HEK293 (cell line): ENCODE measurements around the gene SRSF4.

Source experiments
- GLIS2 ChIP-seq: fragments of 450-650 bp; formaldehyde crosslinking; IDR thresholded peaks from 2 replicates; pipeline ENCODE4 v1.5.1; 2016; ENCODE audit warnings: missing biosample characterization, missing genetic modification characterization
- HIC1 ChIP-seq: fragments of 450-650 bp; formaldehyde crosslinking; IDR thresholded peaks from 2 replicates; pipeline ENCODE4 v1.5.1; 2016; ENCODE audit warnings: missing biosample characterization, missing genetic modification characterization
- KLF7 ChIP-seq: fragments of 450-650 bp; formaldehyde crosslinking; IDR thresholded peaks from 2 replicates; pipeline ENCODE4 v1.5.1; 2016; ENCODE audit warnings: missing biosample characterization, missing genetic modification characterization, borderline replicate concordance
- PATZ1 ChIP-seq: fragments of 450-650 bp; formaldehyde crosslinking; IDR thresholded peaks from 2 replicates; pipeline ENCODE4 v1.5.1; 2016; ENCODE audit warnings: missing biosample characterization, missing genetic modification characterization
- SP2 ChIP-seq: fragments of 450-650 bp; formaldehyde crosslinking; IDR thresholded peaks from 2 replicates; pipeline ENCODE4 v1.5.1; 2016; ENCODE audit warnings: missing biosample characterization, missing genetic modification characterization
- ZBTB11 ChIP-seq: fragments of 450-650 bp; formaldehyde crosslinking; conservative IDR thresholded peaks from 2 replicates; pipeline ENCODE4 v1.5.1; 2016; ENCODE audit warnings: low read depth, missing biosample characterization, missing genetic modification characterization
- ZBTB8A ChIP-seq: fragments of 450-650 bp; formaldehyde crosslinking; IDR thresholded peaks from 2 replicates; pipeline ENCODE4 v1.5.1; 2016; ENCODE audit warnings: missing biosample characterization, missing genetic modification characterization
- ZFHX2 ChIP-seq: fragments of 450-650 bp; formaldehyde crosslinking; conservative IDR thresholded peaks from 2 replicates; pipeline ENCODE4 v1.5.1; 2016; ENCODE audit warnings: missing biosample characterization, missing genetic modification characterization
- ZFP37 ChIP-seq: fragments of 450-650 bp; formaldehyde crosslinking; IDR thresholded peaks from 2 replicates; pipeline ENCODE4 v1.5.1; 2016; ENCODE audit warnings: missing biosample characterization, missing genetic modification characterization
- ZNF148 ChIP-seq: fragments of 450-650 bp; formaldehyde crosslinking; IDR thresholded peaks from 2 replicates; pipeline ENCODE4 v1.5.0; 2017; ENCODE audit warnings: missing biosample characterization, missing genetic modification characterization, borderline replicate concordance
- ZNF157 ChIP-seq: fragments of 450-650 bp; formaldehyde crosslinking; IDR thresholded peaks from 2 replicates; pipeline ENCODE4 v1.5.1; 2016; ENCODE audit warnings: missing biosample characterization, missing genetic modification characterization
- ZNF202 ChIP-seq: fragments of 450-650 bp; formaldehyde crosslinking; IDR thresholded peaks from 2 replicates; pipeline ENCODE4 v1.5.1; 2016; ENCODE audit warnings: missing biosample characterization, missing genetic modification characterization, borderline replicate concordance
- ZNF324 ChIP-seq: fragments of 450-650 bp; formaldehyde crosslinking; IDR thresholded peaks from 2 replicates; pipeline ENCODE4 v1.5.1; 2016; ENCODE audit warnings: missing biosample characterization, missing genetic modification characterization
- ZNF561 ChIP-seq: fragments of 450-650 bp; IDR thresholded peaks from 2 replicates; pipeline ENCODE4 v1.5.1; 2018; ENCODE audit warnings: missing biosample characterization, missing genetic modification characterization, borderline replicate concordance
- ZNF610 ChIP-seq: fragments of 450-650 bp; formaldehyde crosslinking; IDR thresholded peaks from 2 replicates; pipeline ENCODE4 v1.5.1; 2016; ENCODE audit warnings: missing biosample characterization, missing genetic modification characterization, borderline replicate concordance
- ZNF747 ChIP-seq: fragments of 450-650 bp; formaldehyde crosslinking; IDR thresholded peaks from 2 replicates; pipeline ENCODE4 v1.5.1; 2016; ENCODE audit warnings: missing biosample characterization, missing genetic modification characterization
- ZNF76 ChIP-seq: fragments of 450-650 bp; formaldehyde crosslinking; IDR thresholded peaks from 2 replicates; pipeline ENCODE4; 2016; ENCODE audit warnings: low read depth, missing biosample characterization, missing genetic modification characterization, borderline replicate concordance
- ZNF776 ChIP-seq: fragments of 450-650 bp; formaldehyde crosslinking; IDR thresholded peaks from 2 replicates; pipeline ENCODE4 v1.5.0; 2017; ENCODE audit warnings: missing biosample characterization, missing genetic modification characterization, borderline replicate concordance
- ZNF785 ChIP-seq: fragments of 450-650 bp; formaldehyde crosslinking; IDR thresholded peaks from 2 replicates; pipeline ENCODE4 v1.5.1; 2016; ENCODE audit warnings: missing biosample characterization, missing genetic modification characterization
- ZNF843 ChIP-seq: fragments of 450-650 bp; formaldehyde crosslinking; IDR thresholded peaks from 2 replicates; pipeline ENCODE4 v1.5.1; 2016; ENCODE audit warnings: missing biosample characterization, missing genetic modification characterization
- ZSCAN23 ChIP-seq: fragments of 450-650 bp; formaldehyde crosslinking; IDR thresholded peaks from 2 replicates; pipeline ENCODE4 v1.5.1; 2016; ENCODE audit warnings: missing biosample characterization, missing genetic modification characterization
- ZSCAN30 ChIP-seq: fragments of 450-650 bp; IDR thresholded peaks from 2 replicates; pipeline ENCODE4 v1.5.1; 2018; ENCODE audit warnings: missing biosample characterization, mild to moderate bottlenecking, missing genetic modification characterization, moderate library complexity

Gene SRSF4

GRCh38 chr1:29181413-29182225 lies at the start of gene SRSF4 (continued):
- no peak for TF ChIP-seq ZNF148 (tag by site-specific recombination)
- peak; percentile 84 for TF ChIP-seq ZNF324 (tag by site-specific recombination)
- TF ChIP-seq ZBTB8A (tag by site-specific recombination) = peak; percentile 64
- TF ChIP-seq ZNF747 (tag by site-specific recombination) = no peak
- TF ChIP-seq ZNF561 (tag by site-specific recombination) = peak; percentile 50; the same call in 1 of the 2 replicates
- TF ChIP-seq ZNF610 (tag by site-specific recombination) = peak; percentile 75
- TF ChIP-seq ZNF785 (tag by site-specific recombination) = 0 out of 2 replicates have a peak, but pooled peaks have one; percentile 63
- peak; percentile 38; the same call in 1 of the 2 replicates for TF ChIP-seq KLF7 (tag by site-specific recombination)
- TF ChIP-seq ZFP37 (tag by site-specific recombination) = peak; percentile 94
- TF ChIP-seq GLIS2 (tag by site-specific recombination) = peak; percentile 51
- TF ChIP-seq HIC1 (tag by site-specific recombination) = peak; percentile 59
- peak; percentile 74 for TF ChIP-seq ZNF76
- peak; percentile 40; the same call in 1 of the 2 replicates for TF ChIP-seq ZSCAN23 (tag by site-specific recombination)
- no peak for TF ChIP-seq ZNF843 (tag by site-specific recombination)
- peak; percentile 95 for TF ChIP-seq ZBTB11 (tag by site-specific recombination)
- TF ChIP-seq ZSCAN30 (tag by site-specific recombination) = peak; percentile 49
- no peak for TF ChIP-seq ZNF776 (tag by site-specific recombination)
- peak; percentile 86 for TF ChIP-seq PATZ1 (tag by site-specific recombination)
- peak; percentile 73 for TF ChIP-seq ZFHX2
- peak; percentile 95 for TF ChIP-seq SP2
- TF ChIP-seq ZNF202 (tag by site-specific recombination) = no peak
- no peak for TF ChIP-seq ZNF157 (tag by site-specific recombination)
- TF ChIP-seq, all 188 proteins: peak for 74
